GM18498 (cell line): Measurements from ENCODE around the gene TNFSF9.
A peak's percentile ranks its signal among the peaks of the same experiment; 100 is the strongest.
"Not testable (repeated sequence)": the region's sequence is repeated elsewhere in the genome, so short reads cannot be mapped to it uniquely, and the experiment has no call there.

Source experiments
- ATAC-seq: cut with Tn5 transposase; IDR thresholded peaks from one replicate; pipeline ENCODE4 v1.9.1; 2021; ENCODE audit warnings: mild to moderate bottlenecking, moderate library complexity; ENCODE audit not compliant: unreplicated experiment

Gene TNFSF9

DNA sequence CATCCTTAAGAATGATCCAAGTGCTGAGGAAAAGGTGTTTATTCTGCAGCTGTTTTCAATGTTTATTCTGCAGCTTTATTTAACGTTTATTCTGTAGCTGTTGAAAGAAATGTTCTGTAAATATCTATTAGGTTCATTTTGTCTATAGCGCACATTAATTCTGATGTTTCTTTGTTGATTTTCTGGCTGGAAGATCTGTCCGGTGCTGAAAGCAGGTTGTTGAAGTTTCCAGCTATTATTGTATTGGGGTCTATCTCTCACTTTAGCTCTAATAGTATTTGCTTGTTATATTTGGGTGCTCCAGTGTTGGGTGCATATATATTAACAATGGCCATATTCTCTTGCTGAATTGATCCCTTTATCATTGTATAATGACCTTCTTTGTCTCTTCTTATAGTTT is 39.9 kb downstream of the TNFSF9 start:
- ATAC-seq: no peak

DNA sequence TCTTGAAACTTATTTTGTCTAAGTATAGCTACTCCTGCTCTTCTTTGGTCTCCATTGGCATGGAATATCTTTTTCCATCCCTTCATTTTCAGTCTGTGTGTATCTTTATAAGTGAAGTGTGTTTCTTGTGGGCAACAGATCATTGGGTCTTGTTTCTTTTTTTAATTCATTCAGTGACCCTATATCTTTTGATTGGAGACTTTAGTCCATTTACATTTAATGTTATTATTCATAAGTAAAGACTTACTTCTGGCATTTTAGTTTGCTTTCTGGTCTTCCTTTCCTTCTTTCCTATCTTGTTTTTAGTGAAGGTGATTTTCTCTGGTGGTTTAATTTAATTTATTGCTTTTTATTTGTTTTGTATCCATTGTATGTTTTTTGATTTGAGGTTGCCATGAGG is 40.3 kb downstream of the TNFSF9 start:
- no peak for ATAC-seq

DNA sequence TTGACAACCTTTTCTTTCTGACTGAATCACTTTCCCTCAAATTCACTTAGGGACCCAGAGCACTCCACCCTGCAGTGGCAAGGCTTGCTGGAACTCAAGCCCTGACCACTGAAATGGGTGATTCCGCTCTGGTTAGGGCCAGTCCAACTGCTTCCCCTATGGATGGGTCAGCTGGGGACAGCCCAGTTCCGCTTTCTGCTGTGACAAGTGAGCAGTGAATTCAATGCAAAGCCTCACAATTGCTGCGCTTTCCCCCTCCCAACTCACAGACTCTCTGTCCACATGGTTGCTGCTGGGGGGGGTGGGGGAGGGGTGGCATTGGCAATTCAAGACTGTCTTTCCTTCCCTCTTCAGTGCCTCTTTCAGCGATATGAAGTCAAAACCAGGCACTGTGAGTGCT is 41.4 kb downstream of the TNFSF9 start:
- no peak for ATAC-seq

GRCh38 chr19:6573350-6573749 is 42.5 kb downstream of the TNFSF9 start:
- ATAC-seq: no peak

DNA sequence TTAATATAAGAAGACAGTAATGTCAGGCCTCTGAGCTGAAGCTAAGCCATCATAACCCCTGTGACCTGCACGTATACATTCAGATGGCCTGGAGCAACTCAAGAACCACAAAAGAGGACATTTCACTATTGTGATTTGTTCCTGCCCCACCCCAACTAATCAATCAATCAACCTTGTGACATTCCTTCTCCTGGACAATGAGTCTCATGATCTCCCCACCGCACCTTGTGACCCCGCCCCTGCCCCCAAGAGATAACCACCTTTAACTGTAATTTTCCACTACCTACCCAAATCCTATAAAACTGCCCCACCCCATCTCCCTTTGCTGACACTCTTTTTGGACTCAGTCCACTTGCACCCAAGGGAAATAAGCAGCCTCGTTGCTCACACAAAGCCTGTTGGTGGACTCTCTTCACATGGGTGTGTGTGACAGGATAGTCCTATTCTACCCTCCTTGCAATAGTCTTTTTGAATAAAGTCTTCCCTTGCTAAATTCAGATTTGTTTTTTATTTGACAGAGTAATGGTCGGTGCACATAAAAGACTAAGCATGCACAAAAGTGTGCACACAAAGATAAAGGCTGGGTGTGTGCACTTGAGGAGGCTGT is 46.1 kb downstream of the TNFSF9 start:
- peak; percentile 2 for ATAC-seq

DNA sequence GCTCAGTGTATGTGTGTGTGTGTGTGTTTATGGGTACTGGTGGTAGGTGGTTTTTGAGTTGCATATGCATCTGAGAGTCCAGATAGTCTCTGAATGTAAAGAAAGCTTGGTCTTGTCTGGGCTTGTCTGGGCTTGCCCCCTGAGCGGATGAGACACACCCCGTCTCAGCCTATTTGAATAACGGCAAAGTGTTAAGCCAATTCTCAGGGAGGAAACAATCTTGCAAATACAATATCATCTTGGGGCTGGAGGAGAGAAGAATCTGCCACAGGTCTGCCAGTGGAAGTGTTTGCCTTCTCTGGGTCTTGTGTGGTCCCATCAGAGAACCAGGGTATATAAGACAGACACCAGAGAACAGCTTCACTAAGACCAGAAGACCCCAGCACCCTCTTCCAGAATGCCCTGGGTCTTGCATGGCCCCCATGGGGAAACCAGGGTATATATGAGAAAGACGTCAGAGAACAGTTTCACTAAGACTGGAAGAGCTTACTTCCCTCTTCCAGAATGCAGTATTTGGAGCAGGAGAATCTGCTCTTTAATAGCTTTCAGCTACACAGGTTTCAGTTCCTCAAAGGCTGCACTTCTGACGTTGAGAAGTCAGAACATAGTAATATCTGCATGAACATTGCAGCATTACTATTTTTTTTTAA is 46.8 kb downstream of the TNFSF9 start:
- peak; percentile 84 for ATAC-seq

DNA sequence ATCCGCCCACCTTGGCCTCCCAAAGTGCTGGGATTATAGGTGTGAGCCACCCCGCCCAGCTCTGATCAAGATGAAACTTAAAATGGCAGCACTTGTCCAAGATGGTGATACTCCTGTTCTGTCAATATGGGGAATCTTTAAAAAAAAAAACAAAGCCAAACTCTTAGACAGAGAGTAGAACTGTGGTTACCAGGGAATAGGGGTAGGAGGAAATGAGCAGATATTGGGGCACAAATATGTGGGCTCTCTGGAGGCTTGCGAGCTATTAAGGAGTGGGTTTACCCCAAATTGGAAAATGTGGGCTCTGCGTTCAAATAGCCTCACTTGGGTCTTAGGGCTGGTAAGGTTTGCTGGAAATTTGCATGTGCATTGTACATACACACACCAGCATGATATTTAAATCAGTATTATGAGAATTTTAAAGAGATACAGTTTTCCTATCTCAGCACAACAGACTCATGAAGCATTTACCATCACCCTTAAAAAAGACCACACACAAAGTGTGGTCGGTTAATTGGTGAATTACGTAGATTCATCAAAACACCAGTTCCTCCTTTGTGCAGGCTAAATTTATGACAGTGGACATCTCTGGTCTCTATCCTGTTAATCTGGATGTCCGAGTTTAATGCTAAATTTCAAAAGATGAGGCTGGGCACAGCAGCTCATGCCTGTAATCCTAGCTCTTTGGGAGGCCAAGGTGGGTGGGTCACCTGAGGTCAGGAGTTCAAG is 48.8 kb downstream of the TNFSF9 start:
- no peak for ATAC-seq

GRCh38 chr19:6580313-6580712 is 49.5 kb downstream of the TNFSF9 start:
- ATAC-seq: no peak

- ATAC-seq: not testable (repeated sequence)
Measured at GRCh38 chr19:6582515-6583484, 52.0 kb downstream of the TNFSF9 start.
